Gastroesophageal sphincter (tissue), 3 donors: ENCODE results near the gene TMPRSS11A.

Experiments
- POLR2A ChIP-seq, 2 donors: fragments of 450-650 bp; IDR thresholded peaks; one replicate each; pipeline ENCODE4 v1.6.1; 2017; ENCODE audit warnings: antibody characterized with exemption in 2 of 2, mild to moderate bottlenecking in 2 of 2, moderate library complexity in 1 of 2
- POLR2AphosphoS5 ChIP-seq: sonication (generic); formaldehyde crosslinking; IDR thresholded peaks from one replicate; pipeline ENCODE4 v1.6.1; 2017; ENCODE audit warnings: antibody characterized with exemption
- TF ChIP-seq, protein P1 (sequence below), 4 experiments: fragments of 200-600 bp in 2 of 4; fragments of 450-650 bp in 2 of 4; sonication (generic) in 1 of 4; IDR thresholded peaks; one replicate each; pipeline ENCODE4 v1.5.1; 2017 to 2019; ENCODE audit warnings: antibody characterized with exemption in 4 of 4, mild to moderate bottlenecking in 2 of 4, moderate library complexity in 2 of 4

DNA sequence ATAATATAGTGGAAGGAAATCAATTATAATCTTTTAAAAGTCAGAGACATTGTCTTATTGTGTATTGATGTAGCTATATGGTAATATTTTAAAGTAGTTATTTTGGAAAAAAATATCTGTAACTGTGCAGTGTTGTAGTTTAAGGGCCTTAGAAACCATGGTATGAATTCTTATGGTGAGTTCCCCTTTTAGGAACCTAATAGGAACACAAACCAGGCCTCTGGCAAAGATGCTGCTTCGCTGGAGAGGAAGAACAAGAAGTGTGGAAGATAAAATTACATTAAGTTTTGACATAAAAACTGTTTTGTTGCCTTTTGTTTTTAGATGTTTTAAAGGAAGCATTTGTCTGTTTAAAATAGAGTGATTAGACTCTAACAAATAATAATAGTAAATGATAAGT is 68.6 kb downstream of the TMPRSS11A start:
- TF ChIP-seq, protein P1, sequence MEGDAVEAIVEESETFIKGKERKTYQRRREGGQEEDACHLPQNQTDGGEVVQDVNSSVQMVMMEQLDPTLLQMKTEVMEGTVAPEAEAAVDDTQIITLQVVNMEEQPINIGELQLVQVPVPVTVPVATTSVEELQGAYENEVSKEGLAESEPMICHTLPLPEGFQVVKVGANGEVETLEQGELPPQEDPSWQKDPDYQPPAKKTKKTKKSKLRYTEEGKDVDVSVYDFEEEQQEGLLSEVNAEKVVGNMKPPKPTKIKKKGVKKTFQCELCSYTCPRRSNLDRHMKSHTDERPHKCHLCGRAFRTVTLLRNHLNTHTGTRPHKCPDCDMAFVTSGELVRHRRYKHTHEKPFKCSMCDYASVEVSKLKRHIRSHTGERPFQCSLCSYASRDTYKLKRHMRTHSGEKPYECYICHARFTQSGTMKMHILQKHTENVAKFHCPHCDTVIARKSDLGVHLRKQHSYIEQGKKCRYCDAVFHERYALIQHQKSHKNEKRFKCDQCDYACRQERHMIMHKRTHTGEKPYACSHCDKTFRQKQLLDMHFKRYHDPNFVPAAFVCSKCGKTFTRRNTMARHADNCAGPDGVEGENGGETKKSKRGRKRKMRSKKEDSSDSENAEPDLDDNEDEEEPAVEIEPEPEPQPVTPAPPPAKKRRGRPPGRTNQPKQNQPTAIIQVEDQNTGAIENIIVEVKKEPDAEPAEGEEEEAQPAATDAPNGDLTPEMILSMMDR (IDR thresholded peaks at IDR 0.05), result no peak
- TF ChIP-seq POLR2A (IDR thresholded peaks at IDR 0.05) (no peak), POLR2AphosphoS5 (no peak)
